ENCODE results near the gene B4GALNT4.

- no peak for TF ChIP-seq HDAC2 (IDR thresholded peaks at IDR 0.05)
- TF ChIP-seq, protein P1, sequence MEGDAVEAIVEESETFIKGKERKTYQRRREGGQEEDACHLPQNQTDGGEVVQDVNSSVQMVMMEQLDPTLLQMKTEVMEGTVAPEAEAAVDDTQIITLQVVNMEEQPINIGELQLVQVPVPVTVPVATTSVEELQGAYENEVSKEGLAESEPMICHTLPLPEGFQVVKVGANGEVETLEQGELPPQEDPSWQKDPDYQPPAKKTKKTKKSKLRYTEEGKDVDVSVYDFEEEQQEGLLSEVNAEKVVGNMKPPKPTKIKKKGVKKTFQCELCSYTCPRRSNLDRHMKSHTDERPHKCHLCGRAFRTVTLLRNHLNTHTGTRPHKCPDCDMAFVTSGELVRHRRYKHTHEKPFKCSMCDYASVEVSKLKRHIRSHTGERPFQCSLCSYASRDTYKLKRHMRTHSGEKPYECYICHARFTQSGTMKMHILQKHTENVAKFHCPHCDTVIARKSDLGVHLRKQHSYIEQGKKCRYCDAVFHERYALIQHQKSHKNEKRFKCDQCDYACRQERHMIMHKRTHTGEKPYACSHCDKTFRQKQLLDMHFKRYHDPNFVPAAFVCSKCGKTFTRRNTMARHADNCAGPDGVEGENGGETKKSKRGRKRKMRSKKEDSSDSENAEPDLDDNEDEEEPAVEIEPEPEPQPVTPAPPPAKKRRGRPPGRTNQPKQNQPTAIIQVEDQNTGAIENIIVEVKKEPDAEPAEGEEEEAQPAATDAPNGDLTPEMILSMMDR (IDR thresholded peaks at IDR 0.05) = no peak
- TF ChIP-seq ZFP36 (IDR thresholded peaks at IDR 0.05; ENCODE audit: borderline replicate concordance, partially characterized antibody) = no peak
- TF ChIP-seq, protein P2, sequence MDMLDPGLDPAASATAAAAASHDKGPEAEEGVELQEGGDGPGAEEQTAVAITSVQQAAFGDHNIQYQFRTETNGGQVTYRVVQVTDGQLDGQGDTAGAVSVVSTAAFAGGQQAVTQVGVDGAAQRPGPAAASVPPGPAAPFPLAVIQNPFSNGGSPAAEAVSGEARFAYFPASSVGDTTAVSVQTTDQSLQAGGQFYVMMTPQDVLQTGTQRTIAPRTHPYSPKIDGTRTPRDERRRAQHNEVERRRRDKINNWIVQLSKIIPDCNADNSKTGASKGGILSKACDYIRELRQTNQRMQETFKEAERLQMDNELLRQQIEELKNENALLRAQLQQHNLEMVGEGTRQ (IDR thresholded peaks at IDR 0.05) = no peak
- TF ChIP-seq JUN (IDR thresholded peaks at IDR 0.05) = no peak
- TF ChIP-seq CBX2 (IDR thresholded peaks at IDR 0.05; ENCODE audit: borderline replicate concordance, low read depth) = no peak
- no peak for TF ChIP-seq EP300 (IDR thresholded peaks at IDR 0.05)
- TF ChIP-seq FOXS1 (CRISPR knock-in tag; IDR thresholded peaks at IDR 0.05) = no peak
- TF ChIP-seq, protein P3, sequence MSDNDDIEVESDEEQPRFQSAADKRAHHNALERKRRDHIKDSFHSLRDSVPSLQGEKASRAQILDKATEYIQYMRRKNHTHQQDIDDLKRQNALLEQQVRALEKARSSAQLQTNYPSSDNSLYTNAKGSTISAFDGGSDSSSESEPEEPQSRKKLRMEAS (IDR thresholded peaks at IDR 0.05) = no peak
- TF ChIP-seq MAFK (IDR thresholded peaks at IDR 0.05; ENCODE audit: partially characterized antibody) = no peak
- TF ChIP-seq, protein P4, sequence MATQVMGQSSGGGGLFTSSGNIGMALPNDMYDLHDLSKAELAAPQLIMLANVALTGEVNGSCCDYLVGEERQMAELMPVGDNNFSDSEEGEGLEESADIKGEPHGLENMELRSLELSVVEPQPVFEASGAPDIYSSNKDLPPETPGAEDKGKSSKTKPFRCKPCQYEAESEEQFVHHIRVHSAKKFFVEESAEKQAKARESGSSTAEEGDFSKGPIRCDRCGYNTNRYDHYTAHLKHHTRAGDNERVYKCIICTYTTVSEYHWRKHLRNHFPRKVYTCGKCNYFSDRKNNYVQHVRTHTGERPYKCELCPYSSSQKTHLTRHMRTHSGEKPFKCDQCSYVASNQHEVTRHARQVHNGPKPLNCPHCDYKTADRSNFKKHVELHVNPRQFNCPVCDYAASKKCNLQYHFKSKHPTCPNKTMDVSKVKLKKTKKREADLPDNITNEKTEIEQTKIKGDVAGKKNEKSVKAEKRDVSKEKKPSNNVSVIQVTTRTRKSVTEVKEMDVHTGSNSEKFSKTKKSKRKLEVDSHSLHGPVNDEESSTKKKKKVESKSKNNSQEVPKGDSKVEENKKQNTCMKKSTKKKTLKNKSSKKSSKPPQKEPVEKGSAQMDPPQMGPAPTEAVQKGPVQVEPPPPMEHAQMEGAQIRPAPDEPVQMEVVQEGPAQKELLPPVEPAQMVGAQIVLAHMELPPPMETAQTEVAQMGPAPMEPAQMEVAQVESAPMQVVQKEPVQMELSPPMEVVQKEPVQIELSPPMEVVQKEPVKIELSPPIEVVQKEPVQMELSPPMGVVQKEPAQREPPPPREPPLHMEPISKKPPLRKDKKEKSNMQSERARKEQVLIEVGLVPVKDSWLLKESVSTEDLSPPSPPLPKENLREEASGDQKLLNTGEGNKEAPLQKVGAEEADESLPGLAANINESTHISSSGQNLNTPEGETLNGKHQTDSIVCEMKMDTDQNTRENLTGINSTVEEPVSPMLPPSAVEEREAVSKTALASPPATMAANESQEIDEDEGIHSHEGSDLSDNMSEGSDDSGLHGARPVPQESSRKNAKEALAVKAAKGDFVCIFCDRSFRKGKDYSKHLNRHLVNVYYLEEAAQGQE (IDR thresholded peaks at IDR 0.05) = no peak
- no peak for TF ChIP-seq EHF (CRISPR knock-in tag; IDR thresholded peaks at IDR 0.05)
Observed at GRCh38 chr11:362642-363442, 6.5 kb upstream of the B4GALNT4 start.
